GM23248 (cell line): ENCODE measurements around the gene DPY19L1.

Experiments
- EZH2 ChIP-seq: fragments of 200-600 bp; sonication (generic); IDR thresholded peaks from 2 replicates; pipeline ENCODE4 v1.6.1; 2018; ENCODE audit warnings: antibody characterized with exemption, mild to moderate bottlenecking; ENCODE audit not compliant: insufficient read depth, poor library complexity, severe bottlenecking
- EZH2phosphoT487 ChIP-seq: fragments of 200-600 bp; sonication (generic); IDR thresholded peaks from 2 replicates; pipeline ENCODE4 v1.6.1; 2018; ENCODE audit warnings: antibody characterized with exemption, moderate library complexity, mild to moderate bottlenecking, low read depth; ENCODE audit not compliant: insufficient read depth

GRCh38 chr7:35026150-35026549 is 11.1 kb downstream of the DPY19L1 start:
- no peak for TF ChIP-seq EZH2
- TF ChIP-seq EZH2phosphoT487: no peak
